Common myeloid progenitor, CD34-positive (primary cell): Measurements from ENCODE around the gene PPARGC1A.

Experiments
- CTCF ChIA-PET: fragments of 350-600 bp; sonication (Branson Sonifier 250); formaldehyde crosslinking; loops from one replicate; lab custom pipeline; 2021; ENCODE audit warnings: antibody characterized with exemption; lab: Charles Lee
- POLR2A ChIA-PET: fragments of 350-600 bp; sonication (Branson Sonifier 250); formaldehyde crosslinking; loops from one replicate; lab custom pipeline; 2021; ENCODE audit warnings: antibody characterized with exemption; lab: Charles Lee
- DNase-seq, 3 donors: peaks; one replicate each; pipeline versions ENCODE4 v3.0.0 to v3.0.0-alpha.2; 2013
- H3K27ac ChIP-seq, 2 experiments: 1 replicate in 1 of 2; 2 replicates in 1 of 2; pipeline ENCODE4 v1.7.0; 2013; ENCODE audit warnings: inconsistent platforms in 2 of 2, low read length in 2 of 2, mild to moderate bottlenecking in 2 of 2, low read depth in 1 of 2, moderate library complexity in 1 of 2; ENCODE audit not compliant: severe bottlenecking in 2 of 2, insufficient read depth in 1 of 2, poor library complexity in 1 of 2
- H3K27me3 ChIP-seq, 5 experiments: replicated peaks in 2 of 5; 1 replicate in 3 of 5; 2 replicates in 2 of 5; pipeline versions ENCODE4 v1.6.1 to v1.7.0; 2013; ENCODE audit warnings: low read length in 4 of 5, mild to moderate bottlenecking in 2 of 5, moderate library complexity in 2 of 5, inconsistent platforms in 1 of 5; ENCODE audit not compliant: insufficient read depth in 5 of 5, control insufficient read depth in 4 of 5
- H3K36me3 ChIP-seq, 4 experiments: 1 replicate in 2 of 4; 2 replicates in 2 of 4; pipeline versions ENCODE4 v1.6.1 to v1.7.0; 2013; ENCODE audit warnings: low read length in 3 of 4, control low read depth in 1 of 4, mild to moderate bottlenecking in 1 of 4; ENCODE audit not compliant: control insufficient read depth in 4 of 4, insufficient read depth in 4 of 4
- H3K4me1 ChIP-seq, 4 experiments: 1 replicate in 3 of 4; 2 replicates in 1 of 4; pipeline versions ENCODE4 v1.6.1 to v1.7.1; 2013; ENCODE audit warnings: low read length in 3 of 4, mild to moderate bottlenecking in 3 of 4, control low read depth in 1 of 4, inconsistent platforms in 1 of 4, moderate library complexity in 1 of 4; ENCODE audit not compliant: control insufficient read depth in 4 of 4, insufficient read depth in 4 of 4; ENCODE audit errors: control extremely low read depth in 1 of 4
- H3K4me3 ChIP-seq, 7 experiments: 1 replicate in 4 of 7; 2 replicates in 3 of 7; pipeline versions ENCODE4 v1.5.1 to v1.7.0; 2013; ENCODE audit warnings: mild to moderate bottlenecking in 7 of 7, low read length in 6 of 7, moderate library complexity in 6 of 7, inconsistent platforms in 2 of 7, low read depth in 2 of 7, control low read depth in 1 of 7; ENCODE audit not compliant: insufficient read depth in 4 of 7, control insufficient read depth in 1 of 7; ENCODE audit errors: extremely low read depth in 1 of 7
- H3K9me3 ChIP-seq, 5 experiments: 1 replicate in 4 of 5; 2 replicates in 1 of 5; pipeline versions ENCODE4 v1.6.1 to v1.7.1; 2013; ENCODE audit warnings: low read length in 4 of 5, mild to moderate bottlenecking in 2 of 5, inconsistent platforms in 1 of 5, low read depth in 1 of 5, moderate library complexity in 1 of 5; ENCODE audit not compliant: control insufficient read depth in 4 of 5, insufficient read depth in 2 of 5; ENCODE audit errors: control extremely low read depth in 1 of 5
- whole genome bisulfite sequencing: methylation state at CpG from one replicate; pipeline ENCODE4 v1.1.5; 2013; ENCODE audit not compliant: insufficient coverage; 5-methylcytosine and 5-hydroxymethylcytosine counted together

The PPARGC1A gene

GRCh38 chr4:23932186-23932585 is 42.3 kb upstream of the PPARGC1A start:
- ChIA-PET CTCF (no interaction called here), POLR2A (no interaction called here)

DNA sequence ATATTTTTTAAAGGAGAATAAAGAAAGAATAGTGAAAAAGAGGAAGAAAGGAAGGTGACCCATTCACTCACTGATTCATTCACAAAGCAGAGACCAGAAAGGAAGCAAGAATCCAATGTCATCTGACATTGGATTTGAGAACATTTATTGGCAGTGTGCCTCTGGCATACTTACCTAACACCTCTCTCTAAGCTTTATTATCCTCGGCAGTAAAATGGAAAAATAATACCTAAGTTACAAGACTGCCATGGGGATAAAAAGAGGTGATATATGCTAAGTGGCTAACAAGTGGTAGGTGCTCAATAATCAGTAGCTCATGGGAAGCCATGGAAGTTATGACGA is 41.6 kb upstream of the PPARGC1A start:
- no peak for DNase-seq
- Histone ChIP-seq H3K27ac (no peak overlapping the region), H3K4me3 (no peak overlapping the region), H3K4me1 (peaks cover 0 to 5% (median 0%) of the 10 kb centered on the region in 4 experiments), H3K9me3 (no peaks in the 10 kb centered on the region), H3K36me3 (no peaks in the 10 kb centered on the region), H3K27me3 (no peaks in the 10 kb centered on the region)
- ChIA-PET CTCF (no interaction called here), POLR2A (no interaction called here)
- 100% methylated on average over 1 of the region's 2 CpGs for WGBS

More at GRCh38 chr4:23932186-23932585, 42.3 kb upstream of the PPARGC1A start:
- no peaks in the 10 kb centered on the region for H3K27me3 ChIP-seq
- WGBS, result 94% methylated on average over 4 of the region's 4 CpGs
- no peaks in the 10 kb centered on the region for H3K36me3 ChIP-seq
- peaks cover 0 to 6% (median 0%) of the 10 kb centered on the region in 4 experiments for H3K4me1 ChIP-seq
- no peak overlapping the region for H3K4me3 ChIP-seq
- no peak overlapping the region for H3K27ac ChIP-seq
- H3K9me3 ChIP-seq, result no peaks in the 10 kb centered on the region
- DNase-seq, result no peak

GRCh38 chr4:23930750-23931488 is 41.1 kb upstream of the PPARGC1A start:
- no peaks in the 10 kb centered on the region for H3K36me3 ChIP-seq
- H3K9me3 ChIP-seq, result no peaks in the 10 kb centered on the region
- no peak for DNase-seq
- H3K4me3 ChIP-seq, result no peak overlapping the region
- POLR2A ChIA-PET, result no interaction called here
- 92% methylated on average over 7 of the region's 10 CpGs for WGBS
- no peak overlapping the region for H3K27ac ChIP-seq
- CTCF ChIA-PET, result no interaction called here
- no peaks in the 10 kb centered on the region for H3K27me3 ChIP-seq
- peaks cover 0 to 5% (median 0%) of the 10 kb centered on the region in 4 experiments for H3K4me1 ChIP-seq

GRCh38 chr4:23929248-23929647 is 39.4 kb upstream of the PPARGC1A start:
- Histone ChIP-seq H3K4me1 (no peaks in the 10 kb centered on the region), H3K27me3 (no peaks in the 10 kb centered on the region), H3K27ac (no peak overlapping the region), H3K4me3 (no peak overlapping the region), H3K36me3 (no peaks in the 10 kb centered on the region), H3K9me3 (no peaks in the 10 kb centered on the region)
- 100% methylated on average over 2 of the region's 3 CpGs for WGBS
- DNase-seq, result no peak
- CTCF ChIA-PET, result no interaction called here
- POLR2A ChIA-PET, result interaction anchor here (0.6 kb wide), 1 partner anchor 28 kb away, joined by 4 read pairs; no protein-coding TSS in a partner anchor

DNA sequence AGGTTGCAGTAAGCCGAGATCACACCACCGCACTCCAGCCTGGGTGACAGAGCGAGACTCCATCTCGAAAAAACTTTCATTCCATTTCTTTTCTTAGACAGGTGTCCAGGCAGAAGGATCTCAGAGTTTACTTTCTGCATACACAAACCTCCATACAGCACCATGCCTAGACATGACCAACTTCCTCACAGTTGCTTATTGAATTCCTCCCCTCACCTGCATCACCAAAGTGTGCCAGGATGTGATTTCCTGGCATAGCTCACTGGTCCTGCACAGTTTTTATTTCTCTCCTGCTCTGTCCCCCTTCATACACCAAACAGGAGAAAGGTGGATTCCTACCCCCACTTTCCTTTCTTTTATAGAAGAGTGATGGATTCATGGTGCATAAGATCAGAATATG is 34.7 kb upstream of the PPARGC1A start:
- no peak overlapping the region for H3K4me3 ChIP-seq
- H3K36me3 ChIP-seq, result no peaks in the 10 kb centered on the region
- ChIA-PET CTCF (no interaction called here), POLR2A (no interaction called here)
- H3K27me3 ChIP-seq, result peaks cover 0 to 2% (median 0%) of the 10 kb centered on the region in 5 experiments
- no peaks in the 10 kb centered on the region for H3K9me3 ChIP-seq
- H3K27ac ChIP-seq, result no peak overlapping the region
- no peak for DNase-seq
- H3K4me1 ChIP-seq, result no peaks in the 10 kb centered on the region
- WGBS, result 100% methylated on average over 1 of the region's 4 CpGs

DNA sequence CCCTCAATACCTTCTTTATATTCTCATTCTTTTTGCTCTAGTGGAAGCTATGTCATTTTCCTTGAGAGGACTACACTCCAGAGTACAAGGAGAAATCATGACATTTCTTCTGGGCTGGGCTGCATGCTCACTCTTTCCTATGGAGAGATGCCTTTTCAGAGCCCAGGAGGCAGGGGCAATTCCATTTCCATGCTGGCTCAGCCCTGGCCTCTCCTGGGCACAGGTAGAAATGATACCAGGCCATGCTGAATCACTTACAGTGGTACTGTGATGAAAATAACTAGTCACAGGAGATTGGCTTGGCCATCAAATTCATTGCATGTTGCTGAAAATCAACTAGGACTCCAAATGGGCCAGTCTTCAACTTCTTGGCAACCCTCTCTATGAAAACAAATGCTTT is 34.0 kb upstream of the PPARGC1A start:
- Histone ChIP-seq H3K36me3 (no peaks in the 10 kb centered on the region), H3K4me1 (no peaks in the 10 kb centered on the region), H3K4me3 (no peak overlapping the region), H3K9me3 (no peaks in the 10 kb centered on the region), H3K27me3 (peaks cover 0 to 2% (median 0%) of the 10 kb centered on the region in 5 experiments), H3K27ac (no peak overlapping the region)
- ChIA-PET POLR2A (no interaction called here), CTCF (no interaction called here)
- DNase-seq, result no peak

DNA sequence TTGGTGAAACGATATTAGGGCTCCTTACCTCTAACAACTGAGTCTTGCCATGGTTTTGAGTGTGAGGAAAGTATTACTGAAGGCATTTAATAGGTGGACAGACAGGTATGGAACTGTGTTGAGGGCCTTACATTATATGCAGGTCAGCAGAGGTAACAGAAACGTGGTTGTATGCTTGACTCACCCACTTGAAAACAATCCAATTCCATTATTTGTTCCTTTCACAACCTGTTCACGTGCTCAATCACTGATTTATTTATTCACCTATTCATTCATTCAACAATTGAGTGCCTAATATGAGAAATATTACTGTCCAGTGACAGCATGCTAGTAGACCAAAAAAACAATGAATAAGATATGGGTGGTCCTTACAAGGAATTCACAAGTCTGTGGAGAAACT is 33.3 kb upstream of the PPARGC1A start:
- Histone ChIP-seq H3K27ac (no peak overlapping the region), H3K4me1 (no peaks in the 10 kb centered on the region), H3K9me3 (no peaks in the 10 kb centered on the region), H3K4me3 (no peak overlapping the region), H3K27me3 (peaks cover 0 to 2% (median 0%) of the 10 kb centered on the region in 5 experiments), H3K36me3 (no peaks in the 10 kb centered on the region)
- no peak for DNase-seq
- ChIA-PET POLR2A (no interaction called here), CTCF (no interaction called here)
- WGBS, result 100% methylated on average over 1 of the region's 3 CpGs
